ENCODE measurements around the gene TLCD2. TPM values are rescaled to one million over a fixed set of nuclear protein-coding genes. Genes with fewer than 3 reads are reported as not detected.
A peak's percentile ranks its signal among the peaks of the same experiment; 100 is the strongest.
"Not testable (repeated sequence)": the region's sequence is repeated elsewhere in the genome, so short reads cannot be mapped to it uniquely, and the experiment has no call there.

Gene TLCD2
- polyA plus RNA-seq, 5 donors = 8.2 to 12.8 (median 9.1) TPM

- no peak for DNase-seq
Measured at GRCh38 chr17:1697681-1698080, 12.5 kb downstream of the TLCD2 start.

GRCh38 chr17:1695365-1695764 lies 14.8 kb downstream of the TLCD2 start:
- no peak for DNase-seq

- DNase-seq = no peak
Measured at GRCh38 chr17:1693339-1693738, 16.8 kb downstream of the TLCD2 start.

- DNase-seq = no peak
Measured at GRCh38 chr17:1690544-1691221, 19.5 kb downstream of the TLCD2 start.

- DNase-seq = not testable (repeated sequence)
Measured at GRCh38 chr17:1688405-1688804, 21.8 kb downstream of the TLCD2 start.

- DNase-seq = no peak
Measured at GRCh38 chr17:1686086-1686485, 24.1 kb downstream of the TLCD2 start.

- peak; percentile 97 to 99 for DNase-seq
Measured at GRCh38 chr17:1684378-1685189, 25.6 kb downstream of the TLCD2 start, which contains the start of gene PRPF8. Gene PRPF8, minus strand, starts transcription at chr17:1684867. Its CDS starts 296 bp downstream, at chr17:1684571.

- no peak for DNase-seq
Measured at GRCh38 chr17:1683459-1683858, 26.7 kb downstream of the TLCD2 start.

- DNase-seq = no peak
Measured at GRCh38 chr17:1676401-1676800, 33.8 kb downstream of the TLCD2 start.

- DNase-seq = no peak
Measured at GRCh38 chr17:1673041-1673785, 37.0 kb downstream of the TLCD2 start.

- not testable (repeated sequence) for DNase-seq
Measured at GRCh38 chr17:1663934-1664333, 46.2 kb downstream of the TLCD2 start.

GRCh38 chr17:1661045-1661444 lies 49.1 kb downstream of the TLCD2 start:
- DNase-seq = no peak

- DNase-seq = no peak
Measured at GRCh38 chr17:1658100-1658499, 52.1 kb downstream of the TLCD2 start.

- no peak for DNase-seq
Measured at GRCh38 chr17:1653735-1654134, 56.4 kb downstream of the TLCD2 start.

GRCh38 chr17:1652794-1653193 lies 57.4 kb downstream of the TLCD2 start:
- not testable (repeated sequence) for DNase-seq

Other genes with a start within 250 kb of the TLCD2 start
- gene MYO1C, start 217.7 kb downstream of the TLCD2 start, polyA plus RNA-seq (ENCODE audit: insufficient read depth in 1 of 5, insufficient read length in 5 of 5, low replicate concordance in 1 of 5) = 10 to 100 TPM; 60.0 to 88.9 (median 78.5) TPM
- 10 to 100 TPM; 25.7 to 32.9 (median 28.8) TPM for gene INPP5K, start 193.8 kb downstream of the TLCD2 start, polyA plus RNA-seq (ENCODE audit: insufficient read depth in 1 of 5, insufficient read length in 5 of 5, low replicate concordance in 1 of 5)
- 10 to 100 TPM; 55.0 to 66.0 (median 65.4) TPM for gene PITPNA, start 147.6 kb downstream of the TLCD2 start, polyA plus RNA-seq (ENCODE audit: insufficient read depth in 1 of 5, insufficient read length in 5 of 5, low replicate concordance in 1 of 5)
- 10 to 100 TPM; 21.0 to 29.0 (median 23.4) TPM for gene SLC43A2, start 81.5 kb downstream of the TLCD2 start, polyA plus RNA-seq (ENCODE audit: insufficient read depth in 1 of 5, insufficient read length in 5 of 5, low replicate concordance in 1 of 5)
- gene SCARF1, start 64.6 kb downstream of the TLCD2 start, polyA plus RNA-seq (ENCODE audit: insufficient read depth in 1 of 5, insufficient read length in 5 of 5, low replicate concordance in 1 of 5) = 10 to 100 TPM; 14.6 to 23.5 (median 20.4) TPM
- 10 to 100 TPM in 1 of 5 donors, 1 to 10 TPM in 4; 6.2 to 10.2 (median 7.7) TPM for gene RILP, start 60.5 kb downstream of the TLCD2 start, polyA plus RNA-seq (ENCODE audit: insufficient read depth in 1 of 5, insufficient read length in 5 of 5, low replicate concordance in 1 of 5)
- gene PRPF8, start 25.5 kb downstream of the TLCD2 start, polyA plus RNA-seq (ENCODE audit: insufficient read depth in 1 of 5, insufficient read length in 5 of 5, low replicate concordance in 1 of 5) = 100 to 1,000 TPM; 241 to 367 (median 316) TPM
- 10 to 100 TPM in 3 of 5 donors, 1 to 10 TPM in 2; 6.6 to 13.7 (median 10.1) TPM for gene WDR81, start 14.3 kb upstream of the TLCD2 start, polyA plus RNA-seq (ENCODE audit: insufficient read depth in 1 of 5, insufficient read length in 5 of 5, low replicate concordance in 1 of 5)
- gene SERPINF2, start 32.5 kb upstream of the TLCD2 start, polyA plus RNA-seq (ENCODE audit: insufficient read depth in 1 of 5, insufficient read length in 5 of 5, low replicate concordance in 1 of 5) = 1 to 10 TPM; 2.5 to 6.0 (median 3.5) TPM
- gene SERPINF1, start 51.7 kb upstream of the TLCD2 start, polyA plus RNA-seq (ENCODE audit: insufficient read depth in 1 of 5, insufficient read length in 5 of 5, low replicate concordance in 1 of 5) = 10 to 100 TPM; 44.6 to 76.4 (median 53.1) TPM
- 10 to 100 TPM; 16.4 to 23.5 (median 19.1) TPM for gene SMYD4, start 119.5 kb upstream of the TLCD2 start, polyA plus RNA-seq (ENCODE audit: insufficient read depth in 1 of 5, insufficient read length in 5 of 5, low replicate concordance in 1 of 5)
- 100 to 1,000 TPM; 121 to 149 (median 129) TPM for gene RPA1, start 119.6 kb upstream of the TLCD2 start, polyA plus RNA-seq (ENCODE audit: insufficient read depth in 1 of 5, insufficient read length in 5 of 5, low replicate concordance in 1 of 5)

Measured in right lung (tissue), 5 donors.